ENCODE measurements around the gene SMOC2.

DNA sequence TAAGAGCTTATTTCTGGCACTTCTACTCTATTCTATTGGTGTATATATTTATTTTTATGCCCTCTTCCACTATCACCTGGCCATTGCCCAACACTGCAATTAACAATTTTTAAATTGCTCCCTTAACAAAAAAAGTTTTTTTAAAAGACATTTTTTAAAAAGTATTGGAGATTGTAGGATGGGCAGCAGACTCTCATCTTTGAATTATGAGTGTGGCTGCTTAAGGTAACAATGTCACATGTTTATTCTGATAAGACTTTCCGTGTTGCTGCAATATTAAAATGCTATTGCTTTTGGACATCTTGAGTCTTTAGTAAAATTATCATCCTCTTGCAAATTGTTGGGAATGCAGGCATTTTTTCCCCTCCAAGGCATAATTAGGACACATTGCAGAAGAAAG lies 31.4 kb downstream of the SMOC2 start:
- TF ChIP-seq, protein P1, sequence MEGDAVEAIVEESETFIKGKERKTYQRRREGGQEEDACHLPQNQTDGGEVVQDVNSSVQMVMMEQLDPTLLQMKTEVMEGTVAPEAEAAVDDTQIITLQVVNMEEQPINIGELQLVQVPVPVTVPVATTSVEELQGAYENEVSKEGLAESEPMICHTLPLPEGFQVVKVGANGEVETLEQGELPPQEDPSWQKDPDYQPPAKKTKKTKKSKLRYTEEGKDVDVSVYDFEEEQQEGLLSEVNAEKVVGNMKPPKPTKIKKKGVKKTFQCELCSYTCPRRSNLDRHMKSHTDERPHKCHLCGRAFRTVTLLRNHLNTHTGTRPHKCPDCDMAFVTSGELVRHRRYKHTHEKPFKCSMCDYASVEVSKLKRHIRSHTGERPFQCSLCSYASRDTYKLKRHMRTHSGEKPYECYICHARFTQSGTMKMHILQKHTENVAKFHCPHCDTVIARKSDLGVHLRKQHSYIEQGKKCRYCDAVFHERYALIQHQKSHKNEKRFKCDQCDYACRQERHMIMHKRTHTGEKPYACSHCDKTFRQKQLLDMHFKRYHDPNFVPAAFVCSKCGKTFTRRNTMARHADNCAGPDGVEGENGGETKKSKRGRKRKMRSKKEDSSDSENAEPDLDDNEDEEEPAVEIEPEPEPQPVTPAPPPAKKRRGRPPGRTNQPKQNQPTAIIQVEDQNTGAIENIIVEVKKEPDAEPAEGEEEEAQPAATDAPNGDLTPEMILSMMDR (IDR thresholded peaks at IDR 0.05): no peak
- TF ChIP-seq POLR2A (IDR thresholded peaks at IDR 0.05): no peak

Measured in prostate gland (tissue), 2 donors.